HepG2 (cell line): ENCODE data around the gene SLC35F3.

ENCODE experiments used
- ARNTL ChIP-seq: sonication (generic); formaldehyde crosslinking; IDR thresholded peaks from 2 replicates; pipeline ENCODE4 v1.4.0; 2020; ENCODE audit warnings: mild to moderate bottlenecking, missing genetic modification reagents
- CHD4 ChIP-seq: fragments of 200-600 bp; sonication (generic); IDR thresholded peaks from 2 replicates; pipeline ENCODE4 v1.7.0; 2017; ENCODE audit warnings: mild to moderate bottlenecking, low read length, borderline replicate concordance
- DPF2 ChIP-seq: sonication (generic); formaldehyde crosslinking; IDR thresholded peaks from 2 replicates; pipeline ENCODE4 v1.4.0; 2020; ENCODE audit warnings: mild to moderate bottlenecking, low read depth, missing genetic modification reagents, borderline replicate concordance
- MAZ ChIP-seq, 2 experiments: sonication (generic) in 1 of 2; formaldehyde crosslinking in 1 of 2; IDR thresholded peaks; 2 replicates each; pipeline versions ENCODE4 v1.5.0 to v1.6.1; 2012 to 2020; ENCODE audit warnings: low read depth in 2 of 2, mild to moderate bottlenecking in 2 of 2, borderline replicate concordance in 1 of 2, improper control_type of control experiment in 1 of 2, low read length in 1 of 2, missing genetic modification reagents in 1 of 2, moderate library complexity in 1 of 2
- MEIS2 ChIP-seq: sonication (generic); formaldehyde crosslinking; IDR thresholded peaks from 2 replicates; pipeline ENCODE4 v1.9.0; 2021; ENCODE audit warnings: mild to moderate bottlenecking, missing genetic modification reagents
- NBN ChIP-seq: fragments of 450-650 bp; conservative IDR thresholded peaks from 2 replicates; pipeline ENCODE4 v1.6.1; 2017
- NFE2L2 ChIP-seq: fragments of 150-350 bp; IDR thresholded peaks from 2 replicates; pipeline ENCODE4 v1.6.1; 2014; ENCODE audit warnings: low read length
- POLR2A ChIP-seq, 2 experiments: IDR thresholded peaks; 2 replicates each; pipeline ENCODE4 v1.6.1; 2011; ENCODE audit warnings: low read depth in 2 of 2, low read length in 2 of 2, mild to moderate bottlenecking in 1 of 2, moderate library complexity in 1 of 2; ENCODE audit not compliant: insufficient read depth in 1 of 2
- POLR2AphosphoS5 ChIP-seq: IDR thresholded peaks from 2 replicates; pipeline ENCODE4 v1.6.1; 2012; ENCODE audit warnings: low read depth, low read length
- ZFP62 ChIP-seq: sonication (generic); formaldehyde crosslinking; IDR thresholded peaks from 2 replicates; pipeline ENCODE4 v1.4.0; 2020; ENCODE audit warnings: missing genetic modification reagents
- TF ChIP-seq, protein P1 (sequence below): sonication (generic); formaldehyde crosslinking; IDR thresholded peaks from 2 replicates; pipeline ENCODE4 v1.4.0; 2020; ENCODE audit warnings: missing genetic modification reagents
- TF ChIP-seq, protein P2 (sequence below): sonication (generic); formaldehyde crosslinking; IDR thresholded peaks from 2 replicates; pipeline ENCODE4 v1.5.0; 2020; ENCODE audit warnings: mild to moderate bottlenecking, missing genetic modification reagents, moderate library complexity
- TF ChIP-seq, protein P3 (sequence below): fragments of 450-650 bp; IDR thresholded peaks from 2 replicates; pipeline ENCODE4 v1.6.1; 2016
- TF ChIP-seq, protein P4 (sequence below): sonication (generic); formaldehyde crosslinking; IDR thresholded peaks from 2 replicates; pipeline ENCODE4 v1.8.1; 2022; ENCODE audit warnings: mild to moderate bottlenecking, missing genetic modification reagents

DNA sequence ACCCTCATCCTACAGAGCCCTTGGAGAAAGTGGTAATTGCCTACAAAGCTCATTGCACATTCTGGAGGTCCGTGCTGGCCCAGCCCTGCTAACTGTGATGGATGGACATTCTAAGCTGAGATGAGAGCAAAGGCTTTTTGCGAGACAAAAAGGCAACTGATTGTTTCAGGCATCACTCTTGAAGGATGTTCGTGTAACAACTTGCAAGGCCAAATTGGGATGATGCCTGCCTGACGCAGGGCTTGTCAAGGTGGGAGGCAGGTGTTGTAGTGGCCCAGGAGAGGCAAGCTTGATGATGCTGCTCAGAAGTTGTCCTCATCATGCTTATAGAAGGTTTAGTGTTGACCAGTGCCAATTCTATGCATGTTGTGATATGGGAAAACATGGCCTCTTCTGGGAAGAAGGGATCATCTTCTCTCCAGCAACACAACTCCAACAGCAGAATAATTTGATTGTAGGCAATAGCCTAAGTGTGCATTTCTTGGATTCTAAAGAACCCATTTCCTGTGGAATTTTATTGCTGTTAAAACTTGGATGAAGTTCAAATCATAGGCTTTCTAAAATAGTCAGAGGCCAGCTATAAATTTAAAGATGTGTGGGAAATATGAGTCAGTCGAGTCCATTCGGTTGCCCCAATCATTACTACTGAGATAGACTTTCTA, 366.2 kb downstream of the SLC35F3 start:
- TF ChIP-seq DPF2 (CRISPR knock-in tag) (no peak), NBN (no peak), MEIS2 (CRISPR knock-in tag) (no peak), POLR2AphosphoS5 (no peak), MAZ (IDR thresholded peaks at IDR 0.05; ENCODE audit: borderline replicate concordance, low read depth, low read length) (no peak), MAZ (CRISPR knock-in tag; IDR thresholded peaks at IDR 0.05; ENCODE audit: low read depth) (no peak), CHD4 (no peak), ARNTL (CRISPR knock-in tag) (no peak), NFE2L2 (no peak), ZFP62 (CRISPR knock-in tag) (no peak), POLR2A (IDR thresholded peaks at IDR 0.05; ENCODE audit: insufficient read depth in 1 of 2, low read depth in 2 of 2, low read length in 2 of 2) (no peak)
- TF ChIP-seq, protein P1, sequence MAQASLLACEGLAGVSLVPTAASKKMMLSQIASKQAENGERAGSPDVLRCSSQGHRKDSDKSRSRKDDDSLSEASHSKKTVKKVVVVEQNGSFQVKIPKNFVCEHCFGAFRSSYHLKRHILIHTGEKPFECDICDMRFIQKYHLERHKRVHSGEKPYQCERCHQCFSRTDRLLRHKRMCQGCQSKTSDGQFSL: no peak
- TF ChIP-seq, protein P2, sequence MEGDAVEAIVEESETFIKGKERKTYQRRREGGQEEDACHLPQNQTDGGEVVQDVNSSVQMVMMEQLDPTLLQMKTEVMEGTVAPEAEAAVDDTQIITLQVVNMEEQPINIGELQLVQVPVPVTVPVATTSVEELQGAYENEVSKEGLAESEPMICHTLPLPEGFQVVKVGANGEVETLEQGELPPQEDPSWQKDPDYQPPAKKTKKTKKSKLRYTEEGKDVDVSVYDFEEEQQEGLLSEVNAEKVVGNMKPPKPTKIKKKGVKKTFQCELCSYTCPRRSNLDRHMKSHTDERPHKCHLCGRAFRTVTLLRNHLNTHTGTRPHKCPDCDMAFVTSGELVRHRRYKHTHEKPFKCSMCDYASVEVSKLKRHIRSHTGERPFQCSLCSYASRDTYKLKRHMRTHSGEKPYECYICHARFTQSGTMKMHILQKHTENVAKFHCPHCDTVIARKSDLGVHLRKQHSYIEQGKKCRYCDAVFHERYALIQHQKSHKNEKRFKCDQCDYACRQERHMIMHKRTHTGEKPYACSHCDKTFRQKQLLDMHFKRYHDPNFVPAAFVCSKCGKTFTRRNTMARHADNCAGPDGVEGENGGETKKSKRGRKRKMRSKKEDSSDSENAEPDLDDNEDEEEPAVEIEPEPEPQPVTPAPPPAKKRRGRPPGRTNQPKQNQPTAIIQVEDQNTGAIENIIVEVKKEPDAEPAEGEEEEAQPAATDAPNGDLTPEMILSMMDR (CRISPR knock-in tag): no peak
- TF ChIP-seq, protein P3, sequence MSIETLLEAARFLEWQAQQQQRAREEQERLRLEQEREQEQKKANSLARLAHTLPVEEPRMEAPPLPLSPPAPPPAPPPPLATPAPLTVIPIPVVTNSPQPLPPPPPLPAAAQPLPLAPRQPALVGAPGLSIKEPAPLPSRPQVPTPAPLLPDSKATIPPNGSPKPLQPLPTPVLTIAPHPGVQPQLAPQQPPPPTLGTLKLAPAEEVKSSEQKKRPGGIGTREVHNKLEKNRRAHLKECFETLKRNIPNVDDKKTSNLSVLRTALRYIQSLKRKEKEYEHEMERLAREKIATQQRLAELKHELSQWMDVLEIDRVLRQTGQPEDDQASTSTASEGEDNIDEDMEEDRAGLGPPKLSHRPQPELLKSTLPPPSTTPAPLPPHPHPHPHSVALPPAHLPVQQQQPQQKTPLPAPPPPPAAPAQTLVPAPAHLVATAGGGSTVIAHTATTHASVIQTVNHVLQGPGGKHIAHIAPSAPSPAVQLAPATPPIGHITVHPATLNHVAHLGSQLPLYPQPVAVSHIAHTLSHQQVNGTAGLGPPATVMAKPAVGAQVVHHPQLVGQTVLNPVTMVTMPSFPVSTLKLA: no peak
- TF ChIP-seq, protein P4, sequence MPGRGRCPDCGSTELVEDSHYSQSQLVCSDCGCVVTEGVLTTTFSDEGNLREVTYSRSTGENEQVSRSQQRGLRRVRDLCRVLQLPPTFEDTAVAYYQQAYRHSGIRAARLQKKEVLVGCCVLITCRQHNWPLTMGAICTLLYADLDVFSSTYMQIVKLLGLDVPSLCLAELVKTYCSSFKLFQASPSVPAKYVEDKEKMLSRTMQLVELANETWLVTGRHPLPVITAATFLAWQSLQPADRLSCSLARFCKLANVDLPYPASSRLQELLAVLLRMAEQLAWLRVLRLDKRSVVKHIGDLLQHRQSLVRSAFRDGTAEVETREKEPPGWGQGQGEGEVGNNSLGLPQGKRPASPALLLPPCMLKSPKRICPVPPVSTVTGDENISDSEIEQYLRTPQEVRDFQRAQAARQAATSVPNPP: no peak
